Breast epithelium (tissue), 3 donors: ENCODE measurements around the gene DCLK1.

ENCODE experiments used
- CTCF ChIP-seq, 3 donors: fragments of 450-650 bp; IDR thresholded peaks; one replicate each; pipeline ENCODE4 v1.5.1; 2016 to 2017; ENCODE audit warnings: antibody characterized with exemption in 3 of 3, mild to moderate bottlenecking in 3 of 3, moderate library complexity in 3 of 3
- POLR2A ChIP-seq: fragments of 450-650 bp; IDR thresholded peaks from one replicate; pipeline ENCODE4 v1.6.1; 2016; ENCODE audit warnings: antibody characterized with exemption, mild to moderate bottlenecking, moderate library complexity
- POLR2AphosphoS5 ChIP-seq, 3 donors: sonication (generic); formaldehyde crosslinking; IDR thresholded peaks; one replicate each; pipeline ENCODE4 v1.6.1; 2017; ENCODE audit warnings: antibody characterized with exemption in 3 of 3

- TF ChIP-seq CTCF (IDR thresholded peaks at IDR 0.05) (no peak), POLR2A (no peak), POLR2AphosphoS5 (IDR thresholded peaks at IDR 0.05) (no peak)
Observed at GRCh38 chr13:36173571-36174322, 42.6 kb upstream of the DCLK1 start.
